HK-2 (cell line): ENCODE measurements around the gene QPCT.
"Not testable (repeated sequence)": the region's sequence is repeated elsewhere in the genome, so short reads cannot be mapped to it uniquely, and the experiment has no call there.

ENCODE experiments used
- DNase-seq: peaks from one replicate; pipeline ENCODE4 v3.0.0-alpha.2; 2018; ENCODE audit not compliant: unreplicated experiment

The QPCT gene

GRCh38 chr2:37390777-37391176 is 46.3 kb downstream of the QPCT start:
- no peak for DNase-seq

- no peak for DNase-seq
These were observed 47.3 kb downstream of the QPCT start for GRCh38 chr2:37391711-37392110.

GRCh38 chr2:37392428-37392827 is 48.0 kb downstream of the QPCT start:
- DNase-seq: no peak

- no peak for DNase-seq
These were observed 49.8 kb downstream of the QPCT start for GRCh38 chr2:37394263-37394662.

- DNase-seq: no peak
These were observed 50.5 kb downstream of the QPCT start for GRCh38 chr2:37394796-37395555.

GRCh38 chr2:37396890-37397565 is 52.6 kb downstream of the QPCT start:
- DNase-seq: no peak

- no peak for DNase-seq
These were observed 54.6 kb downstream of the QPCT start for GRCh38 chr2:37398990-37399389.

GRCh38 chr2:37400041-37400440 is 55.6 kb downstream of the QPCT start:
- no peak for DNase-seq

GRCh38 chr2:37402636-37403035 is 58.2 kb downstream of the QPCT start:
- DNase-seq: no peak

- no peak for DNase-seq
These were observed 61.4 kb downstream of the QPCT start for GRCh38 chr2:37405781-37406180.

- DNase-seq: no peak
These were observed 67.8 kb downstream of the QPCT start for GRCh38 chr2:37412231-37412630.

- not testable (repeated sequence) for DNase-seq
These were observed 69.6 kb downstream of the QPCT start for GRCh38 chr2:37413911-37414469.

GRCh38 chr2:37414470-37414949 is 70.1 kb downstream of the QPCT start:
- no peak for DNase-seq

GRCh38 chr2:37415128-37415820 is 70.8 kb downstream of the QPCT start:
- no peak for DNase-seq

- DNase-seq: no peak
These were observed 72.9 kb downstream of the QPCT start for GRCh38 chr2:37417321-37417720.

GRCh38 chr2:37418956-37419355 is 74.5 kb downstream of the QPCT start:
- DNase-seq: no peak

- DNase-seq: no peak
These were observed 77.3 kb downstream of the QPCT start for GRCh38 chr2:37421686-37422085.

- no peak for DNase-seq
These were observed 78.4 kb downstream of the QPCT start for GRCh38 chr2:37422816-37423215.
